ENCODE results near the gene DOK6.

DOK6 gene

GRCh38 chr18:69770238-69770637 lies 369.6 kb downstream of the DOK6 start:
- Mint-ChIP-seq H3K9me3 (peaks cover 6% of the 10 kb centered on the region), H3K36me3 (ENCODE audit: low read depth) (peaks cover 13% of the 10 kb centered on the region), H3K27ac (no peak overlapping the region), H3K27me3 (ENCODE audit: low read depth) (no peaks in the 10 kb centered on the region), H3K4me1 (no peaks in the 10 kb centered on the region), H3K4me3 (no peak overlapping the region)
- TF ChIP-seq CTCF (IDR thresholded peaks at IDR 0.05; ENCODE audit: unreplicated experiment in 3 of 3) = no peak

- peaks cover 13% of the 10 kb centered on the region for H3K36me3 Mint-ChIP-seq (ENCODE audit: low read depth)
- no peaks in the 10 kb centered on the region for H3K4me1 Mint-ChIP-seq
- H3K9me3 Mint-ChIP-seq = peaks cover 6% of the 10 kb centered on the region
- H3K27ac Mint-ChIP-seq = no peak overlapping the region
- no peaks in the 10 kb centered on the region for H3K27me3 Mint-ChIP-seq (ENCODE audit: low read depth)
- H3K4me3 Mint-ChIP-seq = no peak overlapping the region
- no peak for TF ChIP-seq CTCF (IDR thresholded peaks at IDR 0.05; ENCODE audit: unreplicated experiment in 3 of 3)
Observed at GRCh38 chr18:69774831-69775230, 374.1 kb downstream of the DOK6 start.

- no peaks in the 10 kb centered on the region for H3K27me3 Mint-ChIP-seq (ENCODE audit: low read depth)
- H3K4me3 Mint-ChIP-seq = no peak overlapping the region
- TF ChIP-seq CTCF (IDR thresholded peaks at IDR 0.05; ENCODE audit: unreplicated experiment in 3 of 3) = no peak
- H3K36me3 Mint-ChIP-seq (ENCODE audit: low read depth) = peaks cover 6% of the 10 kb centered on the region
- peaks cover 2% of the 10 kb centered on the region for H3K9me3 Mint-ChIP-seq
- no peaks in the 10 kb centered on the region for H3K4me1 Mint-ChIP-seq
- no peak overlapping the region for H3K27ac Mint-ChIP-seq
Observed at GRCh38 chr18:69777248-69777647, 376.6 kb downstream of the DOK6 start.

GRCh38 chr18:69778680-69779079 lies 378.0 kb downstream of the DOK6 start:
- Mint-ChIP-seq H3K36me3 (ENCODE audit: low read depth) (no peaks in the 10 kb centered on the region), H3K4me3 (no peak overlapping the region), H3K9me3 (no peaks in the 10 kb centered on the region), H3K27me3 (ENCODE audit: low read depth) (no peaks in the 10 kb centered on the region), H3K4me1 (no peaks in the 10 kb centered on the region), H3K27ac (no peak overlapping the region)
- TF ChIP-seq CTCF (IDR thresholded peaks at IDR 0.05; ENCODE audit: unreplicated experiment in 3 of 3) = no peak

- no peaks in the 10 kb centered on the region for H3K9me3 Mint-ChIP-seq
- H3K4me3 Mint-ChIP-seq = no peak overlapping the region
- no peak overlapping the region for H3K27ac Mint-ChIP-seq
- TF ChIP-seq CTCF (IDR thresholded peaks at IDR 0.05; ENCODE audit: unreplicated experiment in 3 of 3) = no peak
- H3K27me3 Mint-ChIP-seq (ENCODE audit: low read depth) = no peaks in the 10 kb centered on the region
- no peaks in the 10 kb centered on the region for H3K4me1 Mint-ChIP-seq
- no peaks in the 10 kb centered on the region for H3K36me3 Mint-ChIP-seq (ENCODE audit: low read depth)
Observed at GRCh38 chr18:69780851-69781250, 380.2 kb downstream of the DOK6 start.

- H3K4me3 Mint-ChIP-seq = no peak overlapping the region
- no peaks in the 10 kb centered on the region for H3K27me3 Mint-ChIP-seq (ENCODE audit: low read depth)
- no peaks in the 10 kb centered on the region for H3K36me3 Mint-ChIP-seq (ENCODE audit: low read depth)
- no peaks in the 10 kb centered on the region for H3K4me1 Mint-ChIP-seq
- H3K9me3 Mint-ChIP-seq = no peaks in the 10 kb centered on the region
- H3K27ac Mint-ChIP-seq = no peak overlapping the region
- no peak for TF ChIP-seq CTCF (IDR thresholded peaks at IDR 0.05; ENCODE audit: unreplicated experiment in 3 of 3)
Observed at GRCh38 chr18:69784815-69785214, 384.1 kb downstream of the DOK6 start.
